ENCODE data around the gene MED16. TPM values are rescaled to one million over a fixed set of nuclear protein-coding genes. Genes with fewer than 3 reads are reported as not detected.

The MED16 gene
- total and polyA plus RNA-seq, 10 of the 15 experiments (the other 5 are each of a cell fraction or from before 2014, with no cell fraction given) = 0.56 to 51.1 (median 13.6) TPM

DNA sequence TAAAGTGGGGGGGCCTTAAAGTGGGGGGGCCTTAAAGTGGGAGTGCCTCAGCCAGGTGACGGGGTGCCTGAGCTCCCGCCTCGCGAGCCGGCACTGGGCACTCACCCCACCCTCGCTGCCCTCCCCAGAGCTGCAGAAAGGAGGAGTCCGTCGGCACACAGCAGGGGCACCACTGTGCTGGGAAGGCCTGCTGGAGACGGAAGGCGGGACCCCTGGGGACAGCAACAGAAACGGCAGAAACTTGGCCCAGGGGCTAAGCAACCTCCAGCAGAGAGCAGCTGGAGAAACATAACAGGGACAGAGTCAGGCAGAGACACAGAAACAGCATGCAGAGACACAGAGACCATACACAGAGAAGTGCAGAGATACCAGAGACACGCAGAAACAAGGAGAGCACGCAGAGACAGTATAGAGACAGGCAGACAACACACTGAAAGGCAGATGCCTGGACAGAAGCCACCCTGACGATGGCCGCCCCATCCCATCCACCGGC is 25.6 kb downstream of the MED16 start:
- no peaks in the 10 kb centered on the region for H3K9me3 ChIP-seq (replicated peaks; ENCODE audit: control insufficient read depth, insufficient read depth, low read length)
- TF ChIP-seq HCFC1 (IDR thresholded peaks at IDR 0.05; ENCODE audit: low read length) (no peak), NR2C1 (IDR thresholded peaks at IDR 0.05) (no peak), ETV6 (conservative IDR thresholded peaks at IDR 0.05 in 1 of 2, IDR thresholded peaks at IDR 0.05 in 1 of 2; ENCODE audit: borderline replicate concordance in 1 of 2, low read depth in 1 of 2) (no peak), SUZ12 (IDR thresholded peaks at IDR 0.05; ENCODE audit: unreplicated experiment) (no peak), CEBPB (IDR thresholded peaks at IDR 0.05; ENCODE audit: borderline replicate concordance in 1 of 2, low read depth in 2 of 2, low read length in 2 of 2) (no peak), DPF2 (IDR thresholded peaks at IDR 0.05) (no peak), NFXL1 (IDR thresholded peaks at IDR 0.05; ENCODE audit: borderline replicate concordance) (no peak)
- TF ChIP-seq, protein P1, sequence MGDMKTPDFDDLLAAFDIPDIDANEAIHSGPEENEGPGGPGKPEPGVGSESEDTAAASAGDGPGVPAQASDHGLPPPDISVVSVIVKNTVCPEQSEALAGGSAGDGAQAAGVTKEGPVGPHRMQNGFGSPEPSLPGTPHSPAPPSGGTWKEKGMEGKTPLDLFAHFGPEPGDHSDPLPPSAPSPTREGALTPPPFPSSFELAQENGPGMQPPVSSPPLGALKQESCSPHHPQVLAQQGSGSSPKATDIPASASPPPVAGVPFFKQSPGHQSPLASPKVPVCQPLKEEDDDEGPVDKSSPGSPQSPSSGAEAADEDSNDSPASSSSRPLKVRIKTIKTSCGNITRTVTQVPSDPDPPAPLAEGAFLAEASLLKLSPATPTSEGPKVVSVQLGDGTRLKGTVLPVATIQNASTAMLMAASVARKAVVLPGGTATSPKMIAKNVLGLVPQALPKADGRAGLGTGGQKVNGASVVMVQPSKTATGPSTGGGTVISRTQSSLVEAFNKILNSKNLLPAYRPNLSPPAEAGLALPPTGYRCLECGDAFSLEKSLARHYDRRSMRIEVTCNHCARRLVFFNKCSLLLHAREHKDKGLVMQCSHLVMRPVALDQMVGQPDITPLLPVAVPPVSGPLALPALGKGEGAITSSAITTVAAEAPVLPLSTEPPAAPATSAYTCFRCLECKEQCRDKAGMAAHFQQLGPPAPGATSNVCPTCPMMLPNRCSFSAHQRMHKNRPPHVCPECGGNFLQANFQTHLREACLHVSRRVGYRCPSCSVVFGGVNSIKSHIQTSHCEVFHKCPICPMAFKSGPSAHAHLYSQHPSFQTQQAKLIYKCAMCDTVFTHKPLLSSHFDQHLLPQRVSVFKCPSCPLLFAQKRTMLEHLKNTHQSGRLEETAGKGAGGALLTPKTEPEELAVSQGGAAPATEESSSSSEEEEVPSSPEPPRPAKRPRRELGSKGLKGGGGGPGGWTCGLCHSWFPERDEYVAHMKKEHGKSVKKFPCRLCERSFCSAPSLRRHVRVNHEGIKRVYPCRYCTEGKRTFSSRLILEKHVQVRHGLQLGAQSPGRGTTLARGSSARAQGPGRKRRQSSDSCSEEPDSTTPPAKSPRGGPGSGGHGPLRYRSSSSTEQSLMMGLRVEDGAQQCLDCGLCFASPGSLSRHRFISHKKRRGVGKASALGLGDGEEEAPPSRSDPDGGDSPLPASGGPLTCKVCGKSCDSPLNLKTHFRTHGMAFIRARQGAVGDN (IDR thresholded peaks at IDR 0.05) = no peak
- TF ChIP-seq, protein P2, sequence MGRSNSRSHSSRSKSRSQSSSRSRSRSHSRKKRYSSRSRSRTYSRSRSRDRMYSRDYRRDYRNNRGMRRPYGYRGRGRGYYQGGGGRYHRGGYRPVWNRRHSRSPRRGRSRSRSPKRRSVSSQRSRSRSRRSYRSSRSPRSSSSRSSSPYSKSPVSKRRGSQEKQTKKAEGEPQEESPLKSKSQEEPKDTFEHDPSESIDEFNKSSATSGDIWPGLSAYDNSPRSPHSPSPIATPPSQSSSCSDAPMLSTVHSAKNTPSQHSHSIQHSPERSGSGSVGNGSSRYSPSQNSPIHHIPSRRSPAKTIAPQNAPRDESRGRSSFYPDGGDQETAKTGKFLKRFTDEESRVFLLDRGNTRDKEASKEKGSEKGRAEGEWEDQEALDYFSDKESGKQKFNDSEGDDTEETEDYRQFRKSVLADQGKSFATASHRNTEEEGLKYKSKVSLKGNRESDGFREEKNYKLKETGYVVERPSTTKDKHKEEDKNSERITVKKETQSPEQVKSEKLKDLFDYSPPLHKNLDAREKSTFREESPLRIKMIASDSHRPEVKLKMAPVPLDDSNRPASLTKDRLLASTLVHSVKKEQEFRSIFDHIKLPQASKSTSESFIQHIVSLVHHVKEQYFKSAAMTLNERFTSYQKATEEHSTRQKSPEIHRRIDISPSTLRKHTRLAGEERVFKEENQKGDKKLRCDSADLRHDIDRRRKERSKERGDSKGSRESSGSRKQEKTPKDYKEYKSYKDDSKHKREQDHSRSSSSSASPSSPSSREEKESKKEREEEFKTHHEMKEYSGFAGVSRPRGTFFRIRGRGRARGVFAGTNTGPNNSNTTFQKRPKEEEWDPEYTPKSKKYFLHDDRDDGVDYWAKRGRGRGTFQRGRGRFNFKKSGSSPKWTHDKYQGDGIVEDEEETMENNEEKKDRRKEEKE (IDR thresholded peaks at IDR 0.05) = no peak
- TF ChIP-seq, protein P3, sequence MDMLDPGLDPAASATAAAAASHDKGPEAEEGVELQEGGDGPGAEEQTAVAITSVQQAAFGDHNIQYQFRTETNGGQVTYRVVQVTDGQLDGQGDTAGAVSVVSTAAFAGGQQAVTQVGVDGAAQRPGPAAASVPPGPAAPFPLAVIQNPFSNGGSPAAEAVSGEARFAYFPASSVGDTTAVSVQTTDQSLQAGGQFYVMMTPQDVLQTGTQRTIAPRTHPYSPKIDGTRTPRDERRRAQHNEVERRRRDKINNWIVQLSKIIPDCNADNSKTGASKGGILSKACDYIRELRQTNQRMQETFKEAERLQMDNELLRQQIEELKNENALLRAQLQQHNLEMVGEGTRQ (IDR thresholded peaks at IDR 0.05; ENCODE audit: borderline replicate concordance, low read depth, low read length) = no peak
- SMC1A ChIA-PET (ENCODE audit: uncharacterized antibody, unreplicated experiment) = no interaction called here
- H3K27me3 ChIP-seq (replicated peaks in 1 of 2; ENCODE audit: control insufficient read depth in 2 of 2, insufficient read depth in 2 of 2, low read length in 1 of 2) = no peaks in the 10 kb centered on the region
- no peak overlapping the region for H3K4me2 ChIP-seq (ENCODE audit: control insufficient read depth, insufficient read depth)
- H3K4me1 ChIP-seq (ENCODE audit: control insufficient read depth, insufficient read depth, low read length) = peaks cover 10% of the 10 kb centered on the region
- WGBS (ENCODE audit: insufficient coverage, insufficient replicate concordance, low lambda C conversion rate, missing lambda C conversion rate) = 96% methylated on average over 14 of the region's 16 CpGs
- ATAC-seq = no peak
- H3K36me3 ChIP-seq (ENCODE audit: control insufficient read depth in 2 of 2, insufficient read depth in 2 of 2, low read length in 1 of 2) = no peaks in the 10 kb centered on the region; a peak in 1 of 4 replicates
- no peaks in the 10 kb centered on the region for H3K79me2 ChIP-seq (ENCODE audit: control insufficient read depth, insufficient read depth, low read length)
- POLR2A ChIA-PET = no interaction called here
- no peak overlapping the region for H3K27ac ChIP-seq (ENCODE audit: control insufficient read depth, insufficient read depth)
- H3K4me3 ChIP-seq = no peak overlapping the region
- FAIRE-seq = no peak
- no peak overlapping the region for H2AFZ ChIP-seq (ENCODE audit: control insufficient read depth, low read depth, low read length)
- no peaks in the 10 kb centered on the region for H4K20me1 ChIP-seq (ENCODE audit: control insufficient read depth, insufficient read depth)
- DNase-seq (ENCODE audit: low read depth, low spot score) = no peak
- no TSS peak for BruUV-seq (replicated peaks)
- intact Hi-C loops (cut with micrococcal nuclease; ENCODE audit: unreplicated experiment) = no loop called here
- RAD21 ChIA-PET (ENCODE audit: unreplicated experiment) = no interaction called here
- in situ Hi-C loops (cut with MboI) = no loop called here
- CTCF ChIA-PET = interaction anchor here (0.8 kb wide), 1 partner anchor 31 kb away, joined by 3 read pairs; no protein-coding TSS in a partner anchor
- H3K9ac ChIP-seq (ENCODE audit: control insufficient read depth, insufficient read depth, low read length) = no peak overlapping the region
